Effector memory CD4-positive, alpha-beta T cell (primary cell): ENCODE data around the gene FAM163B.
"Not testable (repeated sequence)": the region's sequence is repeated elsewhere in the genome, so short reads cannot be mapped to it uniquely, and the experiment has no call there.

ENCODE experiments used
- DNase-seq, 3 donors: peaks; one replicate each; pipeline ENCODE4 v3.0.0-alpha.2; 2020
- H3K27ac ChIP-seq: 2 replicates; pipeline ENCODE4 v1.7.0; 2013; ENCODE audit warnings: mild to moderate bottlenecking, low read length, moderate library complexity; ENCODE audit not compliant: insufficient read depth, poor library complexity, severe bottlenecking
- H3K27me3 ChIP-seq: replicated peaks from 2 replicates; pipeline ENCODE4 v1.7.0; 2013; ENCODE audit warnings: mild to moderate bottlenecking, low read length; ENCODE audit not compliant: insufficient read depth, control insufficient read depth, poor library complexity, severe bottlenecking
- H3K36me3 ChIP-seq: 2 replicates; pipeline ENCODE4 v1.7.0; 2013; ENCODE audit warnings: mild to moderate bottlenecking, low read length, moderate library complexity; ENCODE audit not compliant: control insufficient read depth, insufficient read depth
- H3K4me1 ChIP-seq: 2 replicates; pipeline ENCODE4 v1.7.0; 2013; ENCODE audit warnings: low read length, mild to moderate bottlenecking; ENCODE audit not compliant: control insufficient read depth, insufficient read depth, poor library complexity, severe bottlenecking
- H3K4me3 ChIP-seq: 2 replicates; pipeline ENCODE4 v1.7.0; 2013; ENCODE audit warnings: low read length, low read depth, mild to moderate bottlenecking; ENCODE audit not compliant: insufficient read depth, poor library complexity, severe bottlenecking
- H3K9me3 ChIP-seq: 2 replicates; pipeline ENCODE4 v1.7.0; 2013; ENCODE audit warnings: mild to moderate bottlenecking, low read length, moderate library complexity; ENCODE audit not compliant: control insufficient read depth

FAM163B gene

GRCh38 chr9:133632806-133633680 lies 23.9 kb upstream of the FAM163B start:
- DNase-seq = no peak
- H3K27ac ChIP-seq = no peak overlapping the region
- H3K36me3 ChIP-seq = no peaks in the 10 kb centered on the region
- H3K9me3 ChIP-seq = no peaks in the 10 kb centered on the region
- no peaks in the 10 kb centered on the region for H3K27me3 ChIP-seq
- no peak overlapping the region for H3K4me3 ChIP-seq
- H3K4me1 ChIP-seq = no peaks in the 10 kb centered on the region

GRCh38 chr9:133631111-133631510 lies 21.9 kb upstream of the FAM163B start:
- no peak for DNase-seq
- H3K27me3 ChIP-seq = no peaks in the 10 kb centered on the region
- no peak overlapping the region for H3K4me3 ChIP-seq
- no peak overlapping the region for H3K27ac ChIP-seq
- H3K4me1 ChIP-seq = no peaks in the 10 kb centered on the region
- H3K36me3 ChIP-seq = no peaks in the 10 kb centered on the region
- H3K9me3 ChIP-seq = no peaks in the 10 kb centered on the region

- Histone ChIP-seq H3K27me3 (no peaks in the 10 kb centered on the region), H3K4me3 (no peak overlapping the region), H3K27ac (no peak overlapping the region), H3K9me3 (no peaks in the 10 kb centered on the region), H3K36me3 (no peaks in the 10 kb centered on the region), H3K4me1 (no peaks in the 10 kb centered on the region)
- DNase-seq = no peak
These were observed 20.3 kb upstream of the FAM163B start for GRCh38 chr9:133629221-133630110.

GRCh38 chr9:133628766-133629165 lies 19.6 kb upstream of the FAM163B start:
- no peaks in the 10 kb centered on the region for H3K36me3 ChIP-seq
- no peaks in the 10 kb centered on the region for H3K4me1 ChIP-seq
- H3K4me3 ChIP-seq = no peak overlapping the region
- no peaks in the 10 kb centered on the region for H3K9me3 ChIP-seq
- H3K27ac ChIP-seq = no peak overlapping the region
- DNase-seq = no peak
- no peaks in the 10 kb centered on the region for H3K27me3 ChIP-seq

GRCh38 chr9:133627341-133627740 lies 18.2 kb upstream of the FAM163B start:
- no peaks in the 10 kb centered on the region for H3K36me3 ChIP-seq
- H3K4me1 ChIP-seq = no peaks in the 10 kb centered on the region
- H3K27ac ChIP-seq = no peak overlapping the region
- no peaks in the 10 kb centered on the region for H3K9me3 ChIP-seq
- DNase-seq = no peak
- H3K4me3 ChIP-seq = no peak overlapping the region
- no peaks in the 10 kb centered on the region for H3K27me3 ChIP-seq

- not testable (repeated sequence) for DNase-seq, H3K36me3 ChIP-seq, H3K27ac ChIP-seq, H3K4me1 ChIP-seq, H3K27me3 ChIP-seq, H3K9me3 ChIP-seq, H3K4me3 ChIP-seq
These were observed 16.8 kb upstream of the FAM163B start for GRCh38 chr9:133626008-133626407.

- no peak for DNase-seq
- H3K36me3 ChIP-seq = no peaks in the 10 kb centered on the region
- H3K4me1 ChIP-seq = peaks cover 14% of the 10 kb centered on the region
- no peaks in the 10 kb centered on the region for H3K9me3 ChIP-seq
- H3K4me3 ChIP-seq = no peak overlapping the region
- no peaks in the 10 kb centered on the region for H3K27me3 ChIP-seq
- H3K27ac ChIP-seq = no peak overlapping the region
These were observed 13.4 kb upstream of the FAM163B start for GRCh38 chr9:133622555-133622954.

- Histone ChIP-seq H3K27me3 (no peaks in the 10 kb centered on the region), H3K4me3 (no peak overlapping the region), H3K36me3 (no peaks in the 10 kb centered on the region), H3K4me1 (peaks cover 14% of the 10 kb centered on the region), H3K9me3 (no peaks in the 10 kb centered on the region), H3K27ac (no peak overlapping the region)
- DNase-seq = no peak
These were observed 12.6 kb upstream of the FAM163B start for GRCh38 chr9:133621725-133622267.

- Histone ChIP-seq H3K4me1 (peaks cover 14% of the 10 kb centered on the region), H3K9me3 (no peaks in the 10 kb centered on the region), H3K36me3 (no peaks in the 10 kb centered on the region), H3K27ac (no peak overlapping the region), H3K4me3 (no peak overlapping the region), H3K27me3 (no peaks in the 10 kb centered on the region)
- DNase-seq = peak; percentile 27 to 49 (median 33)
These were observed 10.6 kb upstream of the FAM163B start for GRCh38 chr9:133619791-133620190.

- Histone ChIP-seq H3K4me1 (peaks cover 14% of the 10 kb centered on the region), H3K36me3 (no peaks in the 10 kb centered on the region), H3K27me3 (no peaks in the 10 kb centered on the region), H3K4me3 (no peak overlapping the region), H3K27ac (no peak overlapping the region), H3K9me3 (no peaks in the 10 kb centered on the region)
- no peak for DNase-seq
These were observed 9.5 kb upstream of the FAM163B start for GRCh38 chr9:133618726-133619125.
